ENCODE results near the gene RARRES2.
"Not testable (repeated sequence)": the region's sequence is repeated elsewhere in the genome, so short reads cannot be mapped to it uniquely, and the experiment has no call there.

The RARRES2 gene

DNA sequence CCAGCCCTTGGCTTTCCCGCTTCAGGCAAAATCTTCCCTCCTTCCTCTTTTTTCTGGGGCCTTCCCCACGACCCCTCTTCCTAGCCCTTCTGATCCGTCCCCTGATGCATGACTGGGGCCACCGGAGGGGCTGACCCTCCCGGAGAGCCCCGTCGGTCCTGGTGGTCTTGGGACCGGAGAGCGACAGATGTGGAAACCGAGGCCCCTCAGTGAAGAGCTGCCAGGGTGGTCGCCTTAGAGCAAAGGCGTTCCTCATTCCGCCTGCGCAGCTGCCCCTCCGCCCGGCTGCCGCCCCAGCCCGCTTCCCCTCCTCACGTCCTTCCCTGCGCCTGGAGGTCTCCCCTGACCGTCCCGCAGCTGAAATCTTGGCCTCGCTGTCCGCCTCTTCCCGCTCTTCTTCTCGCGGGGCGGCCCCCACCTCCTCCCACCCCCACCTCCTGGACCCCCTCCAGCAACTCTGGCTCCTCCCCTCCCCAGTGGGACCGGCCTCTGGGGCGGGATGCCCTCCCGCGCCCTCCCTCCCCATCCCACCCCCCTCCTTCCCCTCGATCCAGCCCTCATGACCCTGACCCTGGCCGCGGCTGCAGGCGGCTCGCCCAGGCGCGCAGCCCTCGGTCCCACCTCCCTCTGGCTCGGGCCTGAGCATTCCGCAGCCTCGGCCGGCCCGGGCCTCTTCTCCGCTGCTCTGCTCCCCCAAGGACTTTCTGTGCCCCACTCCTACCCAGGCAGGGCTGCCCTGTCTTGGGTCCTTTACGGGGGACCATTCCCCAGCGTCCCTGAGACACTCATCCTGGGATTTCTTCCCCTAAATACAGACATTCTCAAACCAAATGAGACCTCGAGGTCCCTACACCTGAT lies at the start of gene RARRES2:
TSS of gene RARRES2 (minus strand) at position 367 of the 858 bp plus-strand sequence. CDS start 1,020 bp downstream, outside the sequence.
- Mint-ChIP-seq H3K27me3 (peaks cover 33% of the 10 kb centered on the region), H3K9me3 (no peaks in the 10 kb centered on the region), H3K4me1 (peaks cover 5% of the 10 kb centered on the region), H3K27ac (ENCODE audit: low read depth) (no peak within 1 kb of the TSS), H3K36me3 (ENCODE audit: insufficient read depth) (peaks cover 6% of the 10 kb centered on the region), H3K4me3 (no peak within 1 kb of the TSS)
- ATAC-seq (replicated peaks; ENCODE audit: extremely low read depth, poor library complexity, severe bottlenecking) = no peak
- no peak for DNase-seq (ENCODE audit: low spot score in 2 of 2)

DNA sequence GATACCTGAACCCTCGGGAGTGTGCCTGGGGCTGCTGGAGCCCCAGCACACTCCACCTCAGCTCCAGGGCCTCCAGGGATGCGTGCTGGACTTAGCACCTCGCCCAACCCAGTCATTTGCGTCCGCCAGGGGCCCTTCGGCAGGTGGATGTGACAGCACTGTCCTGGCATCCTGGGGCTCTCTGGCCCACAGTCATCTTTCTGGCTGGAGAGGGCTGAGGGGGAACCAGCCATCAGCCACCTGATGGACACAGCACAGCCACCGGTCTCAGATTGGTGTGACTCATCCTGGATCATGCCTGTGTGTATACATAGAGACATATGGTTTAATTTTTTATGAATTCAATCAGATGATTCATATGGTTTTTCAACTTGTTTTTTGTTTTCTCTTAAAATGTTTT lies 48.8 kb upstream of the RARRES2 start:
- H3K27me3 Mint-ChIP-seq = no peaks in the 10 kb centered on the region
- DNase-seq (ENCODE audit: low spot score in 2 of 2) (no peak), ATAC-seq (replicated peaks; ENCODE audit: extremely low read depth, poor library complexity, severe bottlenecking) (no peak)
- H3K4me1 Mint-ChIP-seq = no peaks in the 10 kb centered on the region
- H3K9me3 Mint-ChIP-seq = no peaks in the 10 kb centered on the region
- H3K36me3 Mint-ChIP-seq (ENCODE audit: insufficient read depth) = no peaks in the 10 kb centered on the region
- H3K27ac Mint-ChIP-seq (ENCODE audit: low read depth) = no peak overlapping the region
- H3K4me3 Mint-ChIP-seq = no peak overlapping the region

DNA sequence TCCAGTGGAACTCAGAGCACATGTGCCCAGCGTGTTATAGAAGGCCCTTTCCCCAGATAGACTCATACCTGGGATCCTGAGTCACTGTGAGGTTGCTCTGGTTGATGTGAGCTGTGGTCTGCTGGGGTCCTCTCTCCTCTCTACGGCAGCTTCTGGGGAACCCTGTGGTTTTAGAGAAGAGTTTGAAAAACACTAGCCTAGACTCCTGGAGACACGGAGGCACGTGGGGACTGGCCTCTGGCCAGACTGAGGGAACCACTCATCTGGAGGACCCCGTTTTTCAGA lies 48.0 kb upstream of the RARRES2 start:
- H3K27me3 Mint-ChIP-seq = no peaks in the 10 kb centered on the region
- no peak overlapping the region for H3K4me3 Mint-ChIP-seq
- no peaks in the 10 kb centered on the region for H3K4me1 Mint-ChIP-seq
- ATAC-seq (replicated peaks; ENCODE audit: extremely low read depth, poor library complexity, severe bottlenecking) = no peak
- DNase-seq (ENCODE audit: low spot score in 2 of 2) = no peak
- no peak overlapping the region for H3K27ac Mint-ChIP-seq (ENCODE audit: low read depth)
- H3K9me3 Mint-ChIP-seq = no peaks in the 10 kb centered on the region
- no peaks in the 10 kb centered on the region for H3K36me3 Mint-ChIP-seq (ENCODE audit: insufficient read depth)

DNA sequence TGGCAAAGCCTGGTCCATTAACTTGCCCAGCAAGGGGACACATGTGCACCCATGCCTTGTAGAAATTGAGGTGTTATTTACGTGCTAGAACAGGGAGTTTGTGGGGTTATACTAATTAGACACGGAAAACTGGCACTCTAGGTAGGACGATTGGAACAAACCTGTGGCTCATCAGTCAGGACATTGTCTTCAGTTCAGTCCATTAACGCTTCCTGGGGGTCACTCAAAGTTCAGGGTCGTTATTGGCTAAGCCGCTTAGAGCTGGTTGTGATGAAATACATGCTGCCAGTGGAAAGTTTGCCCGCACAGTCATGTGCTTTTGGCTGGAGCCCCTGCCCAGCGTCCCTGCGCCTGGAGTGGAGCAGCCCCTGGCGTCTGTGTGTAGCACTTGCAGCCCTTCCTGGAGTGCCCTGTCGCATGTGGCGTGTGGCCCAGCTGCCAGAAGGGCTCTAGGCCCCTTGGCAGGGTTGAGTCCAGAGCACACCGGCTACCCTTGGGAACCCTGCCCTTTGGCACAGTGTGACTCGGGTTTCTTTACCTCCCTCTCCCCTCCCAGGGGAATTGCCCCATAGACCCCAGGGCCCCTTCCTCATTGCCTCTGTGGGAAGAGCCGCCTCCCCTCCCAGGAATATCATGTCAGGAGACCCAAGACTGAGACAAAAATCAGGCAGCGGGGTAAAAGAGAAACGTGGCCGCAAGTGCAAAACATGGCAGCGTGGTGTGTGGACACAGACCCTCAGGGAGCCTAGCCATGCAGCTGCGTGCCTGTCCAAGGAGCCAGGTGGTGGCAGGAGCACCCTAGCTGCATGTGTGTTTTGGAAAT lies 47.5 kb upstream of the RARRES2 start:
- Mint-ChIP-seq H3K4me3 (no peak overlapping the region), H3K4me1 (no peaks in the 10 kb centered on the region), H3K27me3 (no peaks in the 10 kb centered on the region), H3K36me3 (ENCODE audit: insufficient read depth) (peaks cover 2% of the 10 kb centered on the region), H3K9me3 (no peaks in the 10 kb centered on the region), H3K27ac (ENCODE audit: low read depth) (no peak overlapping the region)
- DNase-seq (ENCODE audit: low spot score in 2 of 2) (no peak), ATAC-seq (replicated peaks; ENCODE audit: extremely low read depth, poor library complexity, severe bottlenecking) (no peak)

DNA sequence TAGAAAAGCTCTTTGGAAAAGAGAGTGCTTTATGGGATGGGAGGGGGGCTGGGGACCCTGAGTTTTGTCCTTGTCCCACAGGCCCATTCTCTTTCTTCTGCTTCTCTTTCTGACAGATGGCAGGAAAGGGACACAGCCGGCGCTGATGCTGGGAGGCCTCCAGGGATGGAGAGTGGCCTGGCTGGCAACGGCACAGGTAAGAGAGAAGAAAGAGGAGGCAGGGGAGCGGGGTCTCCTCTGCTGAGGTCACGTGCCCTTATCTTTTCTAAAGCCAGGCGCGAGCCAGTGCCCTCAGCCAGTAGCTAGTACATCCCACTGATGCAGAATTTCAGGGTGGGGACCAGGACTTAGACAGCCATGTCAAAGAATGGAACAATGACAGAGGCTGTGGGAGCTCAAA lies 46.9 kb upstream of the RARRES2 start:
- peaks cover 2% of the 10 kb centered on the region for H3K4me1 Mint-ChIP-seq
- H3K9me3 Mint-ChIP-seq = no peaks in the 10 kb centered on the region
- ATAC-seq (replicated peaks; ENCODE audit: extremely low read depth, poor library complexity, severe bottlenecking) (no peak), DNase-seq (ENCODE audit: low spot score in 2 of 2) (no peak)
- peaks cover 2% of the 10 kb centered on the region for H3K36me3 Mint-ChIP-seq (ENCODE audit: insufficient read depth)
- H3K27ac Mint-ChIP-seq (ENCODE audit: low read depth) = no peak overlapping the region
- no peaks in the 10 kb centered on the region for H3K27me3 Mint-ChIP-seq
- no peak overlapping the region for H3K4me3 Mint-ChIP-seq

DNA sequence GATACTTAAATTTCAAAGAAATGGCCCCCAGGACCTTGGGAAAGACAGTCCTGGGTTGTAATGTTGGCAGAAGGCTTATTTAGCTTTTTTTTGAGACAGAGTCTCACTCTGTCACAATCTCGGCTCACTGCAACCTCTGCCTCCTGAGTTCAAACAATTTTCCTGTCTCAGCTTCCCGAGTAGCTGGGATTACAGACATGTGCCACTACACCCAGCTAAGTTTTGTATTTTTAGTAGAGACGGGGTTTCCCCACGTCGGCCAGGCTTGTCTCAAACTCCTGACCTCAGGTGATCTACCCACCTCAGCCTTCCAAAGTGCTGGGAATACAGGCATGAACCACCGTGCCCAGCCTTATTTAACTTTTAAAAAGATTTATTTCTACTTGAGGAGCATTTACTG lies 44.5 kb upstream of the RARRES2 start:
- not testable (repeated sequence) for H3K36me3 Mint-ChIP-seq (ENCODE audit: insufficient read depth); DNase-seq (ENCODE audit: low spot score in 2 of 2); H3K9me3 Mint-ChIP-seq; H3K4me3 Mint-ChIP-seq; H3K27ac Mint-ChIP-seq (ENCODE audit: low read depth); H3K4me1 Mint-ChIP-seq; H3K27me3 Mint-ChIP-seq; ATAC-seq (replicated peaks; ENCODE audit: extremely low read depth, poor library complexity, severe bottlenecking)

DNA sequence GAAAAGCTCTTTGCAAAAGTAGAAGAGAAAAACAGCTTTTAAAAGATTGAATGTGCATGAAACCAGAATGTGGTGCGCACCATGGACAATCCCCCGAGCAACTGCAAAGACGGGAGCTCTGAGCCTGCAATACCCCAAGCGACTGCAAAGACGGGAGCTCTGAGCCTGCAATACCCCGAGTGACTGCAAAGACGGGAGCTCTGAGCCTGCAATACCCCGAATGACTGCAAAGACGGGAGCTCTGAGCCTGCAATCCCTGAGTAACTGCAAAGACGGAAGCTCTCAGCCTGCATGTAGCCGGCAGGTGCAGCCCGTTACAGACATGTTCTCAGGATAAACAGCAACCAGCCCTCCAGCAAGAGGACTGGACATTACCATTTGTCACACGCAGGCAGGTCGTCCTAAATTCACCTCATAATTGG lies 43.9 kb upstream of the RARRES2 start:
- peaks cover 12% of the 10 kb centered on the region for H3K4me1 Mint-ChIP-seq
- DNase-seq (ENCODE audit: low spot score in 2 of 2) (no peak), ATAC-seq (replicated peaks; ENCODE audit: extremely low read depth, poor library complexity, severe bottlenecking) (no peak)
- H3K36me3 Mint-ChIP-seq (ENCODE audit: insufficient read depth) = peaks cover 2% of the 10 kb centered on the region
- no peaks in the 10 kb centered on the region for H3K27me3 Mint-ChIP-seq
- no peaks in the 10 kb centered on the region for H3K9me3 Mint-ChIP-seq
- H3K4me3 Mint-ChIP-seq = no peak overlapping the region
- no peak overlapping the region for H3K27ac Mint-ChIP-seq (ENCODE audit: low read depth)

DNA sequence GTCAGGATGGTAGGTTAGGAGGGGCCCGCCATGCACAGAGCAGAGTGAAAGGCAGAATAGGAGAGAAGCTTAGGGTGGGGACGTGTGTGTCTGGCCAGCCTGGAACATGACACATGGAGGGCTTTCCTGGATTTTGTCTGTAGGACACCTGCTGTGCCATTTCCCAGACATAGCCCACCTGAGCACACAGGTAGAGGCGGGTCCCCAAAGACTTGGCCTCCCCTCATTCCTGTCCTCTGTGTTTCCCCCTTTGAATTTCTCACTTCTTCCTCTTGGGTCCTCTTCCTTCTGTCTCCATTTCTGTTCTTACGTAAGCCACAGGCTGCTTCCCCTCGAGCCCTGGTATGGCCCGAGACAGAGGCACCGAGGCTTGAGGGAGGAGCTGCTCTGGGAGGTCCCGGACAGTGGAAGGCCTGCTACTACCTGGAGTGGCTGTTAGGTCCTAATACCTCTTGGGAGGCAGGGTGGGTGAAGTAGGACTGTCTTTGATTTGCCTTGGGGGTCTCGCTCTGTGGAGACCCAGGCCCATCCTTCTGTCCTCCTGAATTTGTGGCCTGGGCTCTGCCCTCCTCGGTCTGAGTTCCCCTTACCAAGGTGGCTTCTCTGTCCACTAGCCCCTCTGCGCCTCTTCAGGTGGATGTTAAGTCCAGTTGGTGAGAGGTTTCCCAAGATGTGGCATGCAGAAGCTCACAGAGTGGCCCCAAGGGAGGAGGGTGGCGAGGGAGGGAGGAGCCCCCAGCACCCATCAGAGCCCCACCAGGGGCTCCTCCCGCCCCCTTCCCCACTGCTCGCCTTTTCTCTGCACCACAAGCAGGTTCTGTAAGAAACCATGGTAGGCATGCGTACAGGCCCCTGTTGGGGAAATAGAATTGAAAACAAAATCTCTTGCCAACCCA lies 43.2 kb upstream of the RARRES2 start:
- ATAC-seq (replicated peaks; ENCODE audit: extremely low read depth, poor library complexity, severe bottlenecking) (no peak), DNase-seq (ENCODE audit: low spot score in 2 of 2) (no peak)
- Mint-ChIP-seq H3K27me3 (no peaks in the 10 kb centered on the region), H3K4me1 (peaks cover 18% of the 10 kb centered on the region), H3K9me3 (no peaks in the 10 kb centered on the region), H3K36me3 (ENCODE audit: insufficient read depth) (peaks cover 3% of the 10 kb centered on the region), H3K27ac (ENCODE audit: low read depth) (no peak overlapping the region), H3K4me3 (no peak overlapping the region)

DNA sequence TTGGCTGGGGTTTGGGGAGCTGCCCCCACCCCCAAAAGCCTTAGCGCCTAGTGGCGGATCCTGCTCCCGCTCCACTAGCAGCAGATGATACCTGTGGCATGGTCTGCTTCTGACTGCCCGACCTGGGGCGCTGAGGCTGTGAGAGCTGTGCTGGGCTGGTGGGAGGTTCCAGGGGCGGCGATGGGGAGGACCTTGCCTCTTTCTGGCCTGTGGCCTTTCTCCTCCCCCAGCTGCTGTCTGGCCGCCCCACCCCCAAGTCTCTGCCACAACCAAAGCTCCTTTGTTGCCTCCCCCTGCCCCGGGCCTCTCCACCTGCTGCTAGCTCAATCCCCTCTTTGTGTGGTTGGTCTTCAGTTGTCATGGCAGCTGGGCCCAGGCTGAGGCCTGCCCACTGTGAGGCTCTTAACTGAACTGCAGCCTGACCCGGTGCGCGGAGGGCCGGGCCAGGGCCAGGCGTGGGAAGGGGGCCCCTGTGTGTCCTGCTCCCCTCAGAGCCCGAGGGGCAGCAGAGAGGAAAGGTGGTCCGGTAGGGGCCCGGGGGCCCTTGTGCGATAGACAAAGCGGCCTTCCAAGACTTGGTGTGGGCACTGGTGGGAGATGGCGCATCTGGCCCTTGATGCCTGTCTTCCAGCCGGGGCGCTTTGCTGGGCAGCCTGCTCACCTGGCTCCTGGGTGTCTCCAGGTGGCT lies 42.4 kb upstream of the RARRES2 start:
- H3K9me3 Mint-ChIP-seq = no peaks in the 10 kb centered on the region
- DNase-seq (ENCODE audit: low spot score in 2 of 2) (no peak), ATAC-seq (replicated peaks; ENCODE audit: extremely low read depth, poor library complexity, severe bottlenecking) (no peak)
- peaks cover 4% of the 10 kb centered on the region for H3K36me3 Mint-ChIP-seq (ENCODE audit: insufficient read depth)
- peaks cover 21% of the 10 kb centered on the region for H3K4me1 Mint-ChIP-seq
- no peak overlapping the region for H3K4me3 Mint-ChIP-seq
- no peaks in the 10 kb centered on the region for H3K27me3 Mint-ChIP-seq
- no peak overlapping the region for H3K27ac Mint-ChIP-seq (ENCODE audit: low read depth)

DNA sequence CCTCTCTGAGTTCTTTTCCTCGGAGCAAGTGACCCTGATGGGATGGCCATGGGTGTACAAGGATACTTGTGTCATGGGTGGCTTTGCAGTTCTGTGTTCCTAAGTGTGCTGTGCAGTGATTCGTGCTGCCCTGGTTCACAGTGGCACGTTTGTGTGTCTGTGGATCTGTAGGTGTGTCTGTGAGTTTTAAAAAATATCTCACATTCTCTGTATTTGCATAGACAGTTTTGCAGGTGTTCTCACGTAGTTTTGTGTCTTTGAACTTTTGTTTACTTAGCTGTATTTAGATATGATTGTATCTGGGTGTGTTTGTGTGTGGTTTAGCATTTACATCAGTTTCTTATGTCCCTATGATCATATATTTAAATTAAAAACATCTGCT lies 41.4 kb upstream of the RARRES2 start:
- peaks cover 26% of the 10 kb centered on the region for H3K4me1 Mint-ChIP-seq
- DNase-seq (ENCODE audit: low spot score in 2 of 2) (no peak), ATAC-seq (replicated peaks; ENCODE audit: extremely low read depth, poor library complexity, severe bottlenecking) (no peak)
- peaks cover 4% of the 10 kb centered on the region for H3K36me3 Mint-ChIP-seq (ENCODE audit: insufficient read depth)
- no peaks in the 10 kb centered on the region for H3K27me3 Mint-ChIP-seq
- no peak overlapping the region for H3K27ac Mint-ChIP-seq (ENCODE audit: low read depth)
- no peaks in the 10 kb centered on the region for H3K9me3 Mint-ChIP-seq
- H3K4me3 Mint-ChIP-seq = no peak overlapping the region

DNA sequence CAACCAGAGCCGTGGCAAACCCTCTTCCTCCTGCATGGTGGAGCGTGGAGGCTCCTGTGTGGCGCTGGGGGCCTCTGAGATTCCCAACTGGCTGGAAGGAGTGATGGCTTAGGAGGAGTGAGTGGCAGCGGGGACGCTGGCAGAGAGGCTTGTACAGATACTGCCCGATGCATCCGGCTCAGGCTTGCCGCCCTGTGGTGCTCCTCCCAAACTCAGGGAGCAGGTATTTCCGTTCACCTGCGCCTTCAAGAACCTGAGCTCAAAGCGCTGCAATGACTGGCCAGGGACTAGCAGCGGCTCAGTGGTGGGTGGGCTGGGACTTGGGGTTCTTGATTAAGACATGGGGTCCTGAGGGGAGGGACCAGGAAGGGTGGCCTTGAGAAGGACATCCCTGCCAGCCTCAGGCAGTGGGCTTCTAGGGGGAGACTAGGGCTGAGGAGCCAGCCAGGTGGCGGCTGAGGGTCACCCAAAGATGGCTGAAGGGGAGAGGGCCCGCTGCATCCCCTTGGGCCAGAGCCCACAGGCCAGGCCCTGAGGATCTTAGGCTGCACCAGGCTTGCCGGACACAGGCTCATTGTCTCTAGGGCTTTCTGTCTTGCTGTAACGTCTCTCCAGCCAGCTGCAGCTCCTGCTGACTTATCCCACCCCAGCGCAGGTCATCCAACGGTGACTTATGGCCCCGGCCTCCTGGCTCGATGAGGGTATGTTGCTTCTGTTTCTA lies 40.9 kb upstream of the RARRES2 start:
- ATAC-seq (replicated peaks; ENCODE audit: extremely low read depth, poor library complexity, severe bottlenecking) (no peak), DNase-seq (ENCODE audit: low spot score in 2 of 2) (no peak)
- H3K4me1 Mint-ChIP-seq = peaks cover 32% of the 10 kb centered on the region
- no peak overlapping the region for H3K4me3 Mint-ChIP-seq
- H3K9me3 Mint-ChIP-seq = no peaks in the 10 kb centered on the region
- H3K27me3 Mint-ChIP-seq = no peaks in the 10 kb centered on the region
- peaks cover 4% of the 10 kb centered on the region for H3K36me3 Mint-ChIP-seq (ENCODE audit: insufficient read depth)
- no peak overlapping the region for H3K27ac Mint-ChIP-seq (ENCODE audit: low read depth)

DNA sequence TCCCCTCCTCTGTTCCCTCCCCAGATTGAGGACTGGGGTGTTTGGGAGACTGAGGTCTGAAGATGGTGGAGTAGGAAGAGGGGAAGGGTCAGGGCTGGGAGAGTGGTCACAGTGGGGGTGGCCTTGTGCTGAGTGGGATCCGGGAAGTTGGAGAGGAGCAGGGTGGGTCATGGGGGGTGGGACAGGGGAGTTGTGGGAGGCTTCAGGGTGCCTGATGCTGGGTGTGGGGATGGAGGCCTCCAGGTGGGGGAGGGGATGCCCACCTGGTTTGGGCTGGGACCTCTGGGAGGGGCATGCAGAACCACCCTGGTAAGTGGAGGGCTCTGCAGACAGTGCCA lies 40.3 kb upstream of the RARRES2 start:
- Mint-ChIP-seq H3K27me3 (no peaks in the 10 kb centered on the region), H3K36me3 (ENCODE audit: insufficient read depth) (peaks cover 4% of the 10 kb centered on the region), H3K27ac (ENCODE audit: low read depth) (no peak overlapping the region), H3K9me3 (no peaks in the 10 kb centered on the region), H3K4me1 (peaks cover 32% of the 10 kb centered on the region), H3K4me3 (no peak overlapping the region)
- DNase-seq (ENCODE audit: low spot score in 2 of 2) (no peak), ATAC-seq (replicated peaks; ENCODE audit: extremely low read depth, poor library complexity, severe bottlenecking) (no peak)

Data from central memory CD8-positive, alpha-beta T cell (primary cell).